Ectodermal cell (in vitro differentiated cells): Measurements from ENCODE around the gene AP2A1.

Experiments used
- H3K27ac ChIP-seq: 2 replicates; pipeline ENCODE4 v1.7.0; 2013; ENCODE audit warnings: mild to moderate bottlenecking, low read depth, low read length; ENCODE audit not compliant: insufficient read depth, poor library complexity, severe bottlenecking
- H3K27me3 ChIP-seq: 2 replicates; pipeline ENCODE4 v1.7.0; 2013; ENCODE audit warnings: mild to moderate bottlenecking, low read length; ENCODE audit not compliant: insufficient read depth, control insufficient read depth, poor library complexity, severe bottlenecking
- H3K36me3 ChIP-seq: one replicate; pipeline ENCODE4 v1.7.0; 2013; ENCODE audit warnings: low read length; ENCODE audit not compliant: control insufficient read depth, insufficient read depth
- H3K4me1 ChIP-seq: one replicate; pipeline ENCODE4 v1.7.0; 2013; ENCODE audit warnings: low read length; ENCODE audit not compliant: control insufficient read depth, insufficient read depth
- H3K4me3 ChIP-seq: 2 replicates; pipeline ENCODE4 v1.7.0; 2013; ENCODE audit warnings: low read depth, low read length, control low read depth; ENCODE audit not compliant: insufficient read depth
- H3K9me3 ChIP-seq: 2 replicates; pipeline ENCODE4 v1.7.0; 2013; ENCODE audit warnings: mild to moderate bottlenecking, low read length, moderate library complexity; ENCODE audit not compliant: control insufficient read depth
- WGBS, 2 experiments: methylation state at CpG; one replicate each; pipeline ENCODE4 v1.1.7; 2013; ENCODE audit warnings: missing lambda C conversion rate in 2 of 2; 5-methylcytosine and 5-hydroxymethylcytosine counted together

AP2A1 gene

GRCh38 chr19:49823472-49823871 is 56.7 kb downstream of the AP2A1 start:
- Histone ChIP-seq H3K36me3 (peaks cover 18% of the 10 kb centered on the region), H3K27me3 (no peaks in the 10 kb centered on the region), H3K27ac (no peak overlapping the region), H3K4me3 (no peak overlapping the region), H3K4me1 (peaks cover 6% of the 10 kb centered on the region), H3K9me3 (no peaks in the 10 kb centered on the region)
- 89% methylated on average over 12 of the region's 12 CpGs for WGBS, 2 experiments

GRCh38 chr19:49824662-49825061 is 57.9 kb downstream of the AP2A1 start:
- WGBS, 2 experiments, result 92 to 93% methylated on average over 6 of the region's 6 CpGs
- Histone ChIP-seq H3K36me3 (peaks cover 20% of the 10 kb centered on the region), H3K27ac (no peak overlapping the region), H3K4me1 (no peaks in the 10 kb centered on the region), H3K27me3 (no peaks in the 10 kb centered on the region), H3K4me3 (no peak overlapping the region), H3K9me3 (no peaks in the 10 kb centered on the region)

GRCh38 chr19:49827034-49827433 is 60.2 kb downstream of the AP2A1 start:
- no peaks in the 10 kb centered on the region for H3K9me3 ChIP-seq
- no peaks in the 10 kb centered on the region for H3K4me1 ChIP-seq
- no peaks in the 10 kb centered on the region for H3K27me3 ChIP-seq
- 93 to 96% methylated on average over 14 of the region's 14 CpGs for WGBS, 2 experiments
- H3K36me3 ChIP-seq, result peaks cover 18% of the 10 kb centered on the region
- H3K27ac ChIP-seq, result no peak overlapping the region
- H3K4me3 ChIP-seq, result no peak overlapping the region

- whole genome bisulfite sequencing, 2 experiments, result 91 to 95% methylated on average over 8 of the region's 8 CpGs
- Histone ChIP-seq H3K9me3 (no peaks in the 10 kb centered on the region), H3K4me1 (no peaks in the 10 kb centered on the region), H3K27ac (no peak overlapping the region), H3K4me3 (no peak overlapping the region), H3K36me3 (peaks cover 20% of the 10 kb centered on the region), H3K27me3 (no peaks in the 10 kb centered on the region)
These were observed 62.4 kb downstream of the AP2A1 start for GRCh38 chr19:49829200-49829599.

GRCh38 chr19:49829721-49830120 is 62.9 kb downstream of the AP2A1 start:
- H3K36me3 ChIP-seq, result peaks cover 22% of the 10 kb centered on the region
- 95 to 96% methylated on average over 18 of the region's 18 CpGs for WGBS, 2 experiments

DNA sequence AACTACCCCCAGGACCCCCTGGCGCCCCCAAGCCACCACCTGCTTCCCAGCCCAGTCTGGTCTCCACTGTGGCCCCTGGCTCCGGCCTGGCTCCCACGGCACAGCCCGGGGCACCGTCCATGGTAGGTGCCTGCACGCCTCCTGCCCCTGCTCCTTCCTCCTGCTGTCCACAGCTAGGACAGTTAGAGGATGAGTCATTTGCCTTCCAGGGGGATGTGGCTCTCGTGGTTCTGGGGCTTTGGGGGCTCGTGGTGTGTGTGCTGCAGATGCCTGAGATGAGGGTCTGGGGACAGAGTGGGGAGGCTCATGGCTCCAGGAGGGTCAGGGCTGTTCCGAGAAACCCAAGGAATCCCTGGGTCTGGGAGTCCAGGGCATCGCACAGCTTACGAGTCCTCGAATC is 64.0 kb downstream of the AP2A1 start:
- no peaks in the 10 kb centered on the region for H3K4me1 ChIP-seq
- peaks cover 29% of the 10 kb centered on the region for H3K36me3 ChIP-seq
- no peak overlapping the region for H3K27ac ChIP-seq
- no peaks in the 10 kb centered on the region for H3K27me3 ChIP-seq
- H3K4me3 ChIP-seq, result no peak overlapping the region
- 94 to 95% methylated on average over 12 of the region's 12 CpGs for WGBS, 2 experiments
- no peaks in the 10 kb centered on the region for H3K9me3 ChIP-seq

More at GRCh38 chr19:49829721-49830120, 62.9 kb downstream of the AP2A1 start:
- no peak overlapping the region for H3K4me3 ChIP-seq
- H3K27ac ChIP-seq, result no peak overlapping the region
- no peaks in the 10 kb centered on the region for H3K9me3 ChIP-seq
- H3K27me3 ChIP-seq, result no peaks in the 10 kb centered on the region
- no peaks in the 10 kb centered on the region for H3K4me1 ChIP-seq

DNA sequence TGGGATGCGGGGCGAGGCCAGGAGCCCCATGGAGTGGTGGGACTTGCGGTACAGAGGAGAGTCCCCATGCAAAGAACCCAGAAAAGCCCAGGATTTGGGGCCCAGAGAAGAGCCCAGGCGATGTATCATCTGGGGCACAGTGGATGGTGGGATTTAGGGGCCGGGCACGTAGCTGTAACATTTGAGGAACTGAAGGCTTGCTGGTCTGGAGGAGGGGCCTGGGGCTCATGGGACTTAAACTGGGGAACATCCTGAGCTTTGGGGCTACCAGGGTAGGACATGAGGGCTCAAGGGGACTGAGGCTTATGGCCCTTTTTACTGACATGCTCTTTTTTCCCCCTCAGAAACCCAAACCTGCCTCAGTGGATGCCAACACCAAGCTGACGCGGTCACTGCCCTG is 64.8 kb downstream of the AP2A1 start:
- no peaks in the 10 kb centered on the region for H3K9me3 ChIP-seq
- H3K36me3 ChIP-seq, result peaks cover 34% of the 10 kb centered on the region
- H3K27me3 ChIP-seq, result no peaks in the 10 kb centered on the region
- H3K4me1 ChIP-seq, result no peaks in the 10 kb centered on the region
- no peak overlapping the region for H3K4me3 ChIP-seq
- 95 to 96% methylated on average over 8 of the region's 8 CpGs for WGBS, 2 experiments
- H3K27ac ChIP-seq, result no peak overlapping the region

DNA sequence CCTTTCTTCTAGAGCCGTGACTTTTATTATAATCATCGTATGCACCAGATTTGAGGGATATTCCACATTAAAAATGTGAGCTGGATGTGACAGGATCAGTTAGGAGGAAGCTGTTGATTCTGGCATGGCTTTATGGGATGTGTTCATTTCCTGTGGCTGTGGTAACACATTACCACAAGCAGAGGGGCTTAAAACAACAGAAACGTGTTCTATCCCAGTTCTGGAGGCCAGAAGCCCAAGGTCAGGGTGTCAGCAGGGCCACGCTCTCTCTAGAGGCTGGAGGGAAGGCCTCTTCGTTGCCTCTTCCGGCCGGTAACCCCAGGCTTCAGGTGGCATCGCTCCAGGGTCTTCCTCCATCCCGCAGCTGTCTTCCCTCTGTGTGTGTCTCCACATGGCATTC is 65.8 kb downstream of the AP2A1 start:
- Histone ChIP-seq H3K27me3 (no peaks in the 10 kb centered on the region), H3K4me1 (no peaks in the 10 kb centered on the region), H3K4me3 (no peak overlapping the region), H3K36me3 (peaks cover 38% of the 10 kb centered on the region), H3K9me3 (no peaks in the 10 kb centered on the region), H3K27ac (no peak overlapping the region)
- WGBS, 2 experiments, result 94% methylated on average over 9 of the region's 9 CpGs

DNA sequence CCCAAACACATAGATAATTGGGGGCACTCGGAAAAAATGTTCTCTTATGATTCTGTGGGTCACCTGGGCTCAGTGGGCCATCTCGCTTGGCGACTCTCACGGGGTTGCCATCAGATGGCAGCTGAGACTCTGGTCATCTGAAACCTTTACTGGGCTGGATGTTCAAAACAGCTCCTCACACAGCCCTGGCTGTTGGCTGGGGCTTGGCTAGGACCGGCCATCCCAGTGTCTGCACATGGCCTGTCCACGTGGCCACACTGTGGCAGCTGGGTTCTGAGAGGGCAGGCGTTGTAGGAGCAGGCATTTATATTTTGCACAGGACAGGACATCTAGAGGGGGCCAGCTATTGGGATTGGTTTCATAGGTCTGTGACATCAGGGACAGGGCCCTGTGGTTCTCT is 66.8 kb downstream of the AP2A1 start:
- no peaks in the 10 kb centered on the region for H3K27me3 ChIP-seq
- peaks cover 39% of the 10 kb centered on the region for H3K36me3 ChIP-seq
- H3K4me3 ChIP-seq, result no peak overlapping the region
- WGBS, 2 experiments, result 93 to 96% methylated on average over 7 of the region's 7 CpGs
- H3K27ac ChIP-seq, result no peak overlapping the region
- H3K4me1 ChIP-seq, result no peaks in the 10 kb centered on the region
- no peaks in the 10 kb centered on the region for H3K9me3 ChIP-seq

DNA sequence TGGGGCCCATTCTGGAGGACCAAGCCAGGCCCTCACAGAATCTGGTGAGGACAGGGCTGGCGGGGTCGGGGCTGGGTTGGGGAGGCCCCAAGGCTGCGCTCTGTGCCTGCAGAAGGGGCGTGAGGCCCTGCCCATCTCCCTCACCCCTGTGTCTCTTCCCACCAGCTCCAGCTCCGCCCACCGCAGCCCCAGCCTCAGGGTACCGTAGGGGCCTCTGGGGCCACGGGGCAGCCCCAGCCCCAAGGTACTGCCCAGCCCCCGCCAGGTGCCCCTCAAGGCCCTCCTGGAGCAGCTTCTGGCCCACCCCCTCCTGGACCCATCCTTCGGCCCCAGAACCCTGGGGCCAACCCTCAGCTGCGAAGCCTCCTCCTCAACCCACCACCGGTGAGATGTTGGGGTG is 68.8 kb downstream of the AP2A1 start:
- H3K27me3 ChIP-seq, result no peaks in the 10 kb centered on the region
- no peak overlapping the region for H3K27ac ChIP-seq
- no peak overlapping the region for H3K4me3 ChIP-seq
- no peaks in the 10 kb centered on the region for H3K4me1 ChIP-seq
- WGBS, 2 experiments, result 95% methylated on average over 12 of the region's 12 CpGs
- peaks cover 47% of the 10 kb centered on the region for H3K36me3 ChIP-seq
- no peaks in the 10 kb centered on the region for H3K9me3 ChIP-seq
